NT2/D1 (cell line): ENCODE data around the gene MRC2.

Experiments used
- SUZ12 ChIP-seq: IDR thresholded peaks from 2 replicates; pipeline ENCODE4 v1.6.1; 2011; ENCODE audit not compliant: insufficient read length, insufficient read depth; ENCODE audit errors: extremely low read depth
- YY1 ChIP-seq: IDR thresholded peaks from 2 replicates; pipeline ENCODE4 v1.6.1; 2011; ENCODE audit not compliant: insufficient read length, insufficient read depth
- ZNF274 ChIP-seq: IDR thresholded peaks from 2 replicates; pipeline ENCODE4 v1.6.1; 2011; ENCODE audit warnings: mild to moderate bottlenecking, low read depth, low read length

GRCh38 chr17:62701706-62702085 lies 74.2 kb downstream of the MRC2 start:
- TF ChIP-seq ZNF274 = no peak
- no peak for TF ChIP-seq SUZ12
- no peak for TF ChIP-seq YY1
